Activated CD8-positive, alpha-beta T cell treated with anti-CD3 and anti-CD28 coated beads for 36 hours (primary cell): Measurements from ENCODE around the gene PLCB4. TPM values are rescaled to one million over a fixed set of nuclear protein-coding genes. Genes with fewer than 3 reads are reported as not detected.

ENCODE experiments used
- ATAC-seq: fragments of 200-7000 bp; cut with Tn5 transposase; one replicate; pipeline ENCODE4 v1.10.0; 2021; ENCODE audit warnings: mild to moderate bottlenecking, moderate library complexity
- CTCF ChIA-PET: fragments of 350-600 bp; sonication (Branson Sonifier 250); formaldehyde crosslinking; loops from one replicate; lab custom pipeline; 2021; ENCODE audit warnings: antibody characterized with exemption; lab: Charles Lee
- POLR2A ChIA-PET: fragments of 350-600 bp; sonication (Branson Sonifier 250); formaldehyde crosslinking; loops from one replicate; lab custom pipeline; 2021; ENCODE audit warnings: antibody characterized with exemption; lab: Charles Lee
- DNase-seq: peaks from one replicate; pipeline ENCODE4 v3.0.0-alpha.2; 2020
- H3K27ac Mint-ChIP-seq: one replicate; pipeline ENCODE4 v1.8.0; 2021; ENCODE audit warnings: mild to moderate bottlenecking, mixed read lengths
- H3K27me3 Mint-ChIP-seq: one replicate; pipeline ENCODE4 v1.8.0; 2021; ENCODE audit warnings: mixed read lengths
- H3K36me3 Mint-ChIP-seq: one replicate; pipeline ENCODE4 v1.8.0; 2021; ENCODE audit warnings: low read depth, mixed read lengths
- H3K4me1 Mint-ChIP-seq: one replicate; pipeline ENCODE4 v1.8.0; 2021; ENCODE audit warnings: low read depth, mixed read lengths
- H3K4me3 Mint-ChIP-seq: one replicate; pipeline ENCODE4 v1.8.0; 2021; ENCODE audit warnings: mild to moderate bottlenecking, moderate library complexity, mixed read lengths
- H3K9me3 Mint-ChIP-seq: one replicate; pipeline ENCODE4 v1.8.0; 2021; ENCODE audit warnings: mixed read lengths
- CTCF ChIP-seq: fragments of 200-600 bp; IDR thresholded peaks from one replicate; pipeline ENCODE4 v1.8.0; 2022; ENCODE audit warnings: antibody characterized with exemption, mild to moderate bottlenecking
- intact Hi-C: fragments of 100-400 bp; cut with micrococcal nuclease; formaldehyde crosslinking; loops from one replicate; pipeline ENCODE4 v1.10.0; 2022
- total RNA-seq, 2 experiments: library from RNA; stranded (reverse); gene quantifications; one replicate each; pipeline ENCODE4 v1.2.3, GENCODE V29; 2021

Gene PLCB4
- total RNA-seq, 2 experiments from 2014 or later = not detected

DNA sequence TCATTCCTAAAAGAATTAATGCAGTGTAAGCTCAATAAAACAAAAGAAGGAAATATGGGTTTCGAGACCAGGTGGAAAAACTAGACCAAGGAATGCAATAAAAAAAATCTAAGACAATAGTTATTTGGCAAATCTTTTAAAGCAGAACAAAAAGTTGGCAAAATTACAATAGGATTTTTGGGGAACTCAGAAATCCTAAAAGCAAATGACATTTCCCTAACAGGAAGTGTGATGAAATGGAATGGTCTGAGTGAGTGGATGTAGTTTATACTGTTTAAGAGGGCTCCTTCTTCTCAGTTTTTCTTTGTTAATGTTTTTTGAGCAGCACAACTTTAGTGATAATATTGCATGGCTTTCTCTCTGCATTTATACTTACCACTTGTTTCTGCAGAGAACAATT, 190.0 kb downstream of the PLCB4 start:
- ChIA-PET CTCF (no interaction called here), POLR2A (no interaction called here)
- intact Hi-C loops = no loop called here
- no peak overlapping the region for H3K27ac Mint-ChIP-seq
- ATAC-seq (no peak), DNase-seq (no peak)
- no peaks in the 10 kb centered on the region for H3K4me1 Mint-ChIP-seq
- H3K9me3 Mint-ChIP-seq = no peaks in the 10 kb centered on the region
- no peaks in the 10 kb centered on the region for H3K36me3 Mint-ChIP-seq
- no peaks in the 10 kb centered on the region for H3K27me3 Mint-ChIP-seq
- TF ChIP-seq CTCF = no peak
- H3K4me3 Mint-ChIP-seq = no peak overlapping the region

GRCh38 chr20:9260027-9260426, 191.1 kb downstream of the PLCB4 start:
- CTCF ChIA-PET = no interaction called here
- no peaks in the 10 kb centered on the region for H3K9me3 Mint-ChIP-seq
- intact Hi-C loops = no loop called here
- no peak overlapping the region for H3K27ac Mint-ChIP-seq
- POLR2A ChIA-PET = no interaction called here
- no peak for TF ChIP-seq CTCF
- no peaks in the 10 kb centered on the region for H3K4me1 Mint-ChIP-seq
- no peak for ATAC-seq
- no peaks in the 10 kb centered on the region for H3K36me3 Mint-ChIP-seq
- DNase-seq = no peak
- no peak overlapping the region for H3K4me3 Mint-ChIP-seq
- no peaks in the 10 kb centered on the region for H3K27me3 Mint-ChIP-seq

- POLR2A ChIA-PET = interaction anchor here (0.6 kb wide), 1 partner anchor 48 kb away, joined by 4 read pairs; no protein-coding TSS in a partner anchor
- Mint-ChIP-seq H3K9me3 (no peaks in the 10 kb centered on the region), H3K36me3 (no peaks in the 10 kb centered on the region), H3K4me1 (no peaks in the 10 kb centered on the region), H3K4me3 (no peak overlapping the region), H3K27ac (no peak overlapping the region), H3K27me3 (no peaks in the 10 kb centered on the region)
- no peak for ATAC-seq
- no peak for DNase-seq
- intact Hi-C loops = no loop called here
- CTCF ChIA-PET = interaction anchor here (0.6 kb wide), 1 partner anchor 793 kb away, joined by 4 read pairs; no protein-coding TSS in a partner anchor
- no peak for TF ChIP-seq CTCF
These were observed 192.9 kb downstream of the PLCB4 start for GRCh38 chr20:9261781-9262180.

DNA sequence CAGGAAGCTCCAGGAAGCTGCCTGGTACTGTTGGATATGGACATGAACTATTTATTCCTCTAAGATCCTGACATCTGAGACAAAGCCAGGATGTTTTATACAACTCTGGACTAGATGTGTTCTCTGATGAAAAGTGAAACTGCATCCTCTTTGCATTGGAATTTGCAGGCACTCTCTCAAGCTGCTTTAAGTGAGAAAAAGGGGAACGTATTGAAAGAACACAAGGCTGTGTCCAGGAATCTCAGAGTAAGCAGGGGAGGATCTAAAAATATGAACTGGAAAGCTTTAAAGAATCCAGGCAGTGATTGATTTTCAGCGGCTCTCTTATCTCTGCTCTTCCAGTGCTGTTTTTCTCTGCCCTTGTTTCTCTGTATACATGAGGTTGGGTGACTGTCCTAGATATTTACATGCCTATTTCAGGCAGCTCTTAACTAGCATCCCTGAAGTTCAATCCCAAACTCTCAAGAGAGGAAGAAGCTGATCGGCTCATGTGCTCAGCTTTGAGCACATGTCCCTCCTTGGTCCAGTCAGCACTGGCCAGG, 193.8 kb downstream of the PLCB4 start:
- ChIA-PET POLR2A (interaction anchor here (1.0 kb wide), 1 partner anchor 78 kb away, joined by 4 read pairs; no protein-coding TSS in a partner anchor), CTCF (interaction anchor here (0.6 kb wide), 1 partner anchor 794 kb away, joined by 4 read pairs; no protein-coding TSS in a partner anchor)
- no peak for TF ChIP-seq CTCF
- no peak for ATAC-seq
- H3K36me3 Mint-ChIP-seq = no peaks in the 10 kb centered on the region
- no peaks in the 10 kb centered on the region for H3K27me3 Mint-ChIP-seq
- DNase-seq = no peak
- no peak overlapping the region for H3K27ac Mint-ChIP-seq
- intact Hi-C loops = no loop called here
- no peaks in the 10 kb centered on the region for H3K4me1 Mint-ChIP-seq
- no peaks in the 10 kb centered on the region for H3K9me3 Mint-ChIP-seq
- no peak overlapping the region for H3K4me3 Mint-ChIP-seq

GRCh38 chr20:9269280-9269971, 200.5 kb downstream of the PLCB4 start:
- CTCF ChIA-PET = no interaction called here
- Mint-ChIP-seq H3K4me1 (no peaks in the 10 kb centered on the region), H3K9me3 (no peaks in the 10 kb centered on the region), H3K27ac (no peak overlapping the region), H3K36me3 (no peaks in the 10 kb centered on the region), H3K4me3 (no peak overlapping the region), H3K27me3 (no peaks in the 10 kb centered on the region)
- intact Hi-C loops = no loop called here
- DNase-seq = no peak
- POLR2A ChIA-PET = no interaction called here
- no peak for ATAC-seq
- no peak for TF ChIP-seq CTCF
